ENCODE results near the gene MSL3. TPM values are rescaled to one million over a fixed set of nuclear protein-coding genes. Genes with fewer than 3 reads are reported as not detected.

MSL3 gene
- polyA plus RNA-seq, 3 donors = 65.5 to 105 (median 86.0) TPM

- DNase-seq = no peak
- intact Hi-C loops (cut with micrococcal nuclease) = no loop called here
- peaks cover 28% of the 10 kb centered on the region for H3K4me1 Mint-ChIP-seq
- H3K9me3 Mint-ChIP-seq = no peaks in the 10 kb centered on the region
- H3K79me2 ChIP-seq (ENCODE audit: insufficient read depth, low read length) = peaks cover 22% of the 10 kb centered on the region
- TF ChIP-seq CTCF (IDR thresholded peaks at IDR 0.05) = no peak
- no peak overlapping the region for H3K4me2 ChIP-seq (replicated peaks; ENCODE audit: extremely low read depth, low read length, poor library complexity, severe bottlenecking)
- no peaks in the 10 kb centered on the region for H3K27me3 ChIP-seq (ENCODE audit: control insufficient read depth in 2 of 2, insufficient read depth in 2 of 2, low read length in 2 of 2)
- no CpG with 5 or more reads among the region's 9 CpGs for WGBS (ENCODE audit: insufficient coverage)
- H3K36me3 Mint-ChIP-seq = peaks cover 62 to 81% of the 10 kb centered on the region in 2 donors
- no peak overlapping the region for H3K9ac ChIP-seq (ENCODE audit: insufficient read depth, low read length, poor library complexity, severe bottlenecking)
- H3K27ac ChIP-seq (ENCODE audit: low read depth in 1 of 2, low read length in 2 of 2) = no peak overlapping the region
- H3K4me3 ChIP-seq (replicated peaks in 1 of 3; ENCODE audit: low read depth in 2 of 3, low read length in 3 of 3) = no peak overlapping the region
- no peaks in the 10 kb centered on the region for H3K27me3 Mint-ChIP-seq (ENCODE audit: low read depth in 3 of 3)
- no peak overlapping the region for H2AFZ ChIP-seq (ENCODE audit: insufficient read depth, low read depth, low read length, poor library complexity, severe bottlenecking)
- H3K4me1 ChIP-seq (ENCODE audit: control insufficient read depth in 1 of 2, insufficient read depth in 2 of 2, low read length in 2 of 2) = peaks cover 9 to 10% of the 10 kb centered on the region in 2 donors
- H3K9me3 ChIP-seq (replicated peaks in 1 of 2; ENCODE audit: control insufficient read depth in 1 of 2, insufficient read depth in 1 of 2, low read length in 2 of 2) = no peaks in the 10 kb centered on the region
- H3K36me3 ChIP-seq (replicated peaks in 1 of 2; ENCODE audit: control insufficient read depth in 1 of 2, insufficient read depth in 2 of 2, low read length in 2 of 2) = peaks cover 75 to 92% of the 10 kb centered on the region in 2 donors
- peaks cover 15% of the 10 kb centered on the region for H4K20me1 ChIP-seq (ENCODE audit: insufficient read depth, low read length)
- H3K27ac Mint-ChIP-seq = peak overlapping the region in 4 of 7 donors; percentile 6 to 56 (median 31)
- H3K4me3 Mint-ChIP-seq = no peak overlapping the region
Measured at GRCh38 chrX:11766487-11766886, 8.4 kb downstream of the MSL3 start.

- no peak overlapping the region for H3K4me3 ChIP-seq (replicated peaks in 1 of 3; ENCODE audit: low read depth in 2 of 3, low read length in 3 of 3)
- H3K27me3 Mint-ChIP-seq (ENCODE audit: low read depth in 3 of 3) = no peaks in the 10 kb centered on the region
- H3K27ac ChIP-seq (ENCODE audit: low read depth in 1 of 2, low read length in 2 of 2) = no peak overlapping the region
- H4K20me1 ChIP-seq (ENCODE audit: insufficient read depth, low read length) = peaks cover 15% of the 10 kb centered on the region
- no peaks in the 10 kb centered on the region for H3K9me3 Mint-ChIP-seq
- H3K36me3 Mint-ChIP-seq = peaks cover 62 to 77% of the 10 kb centered on the region in 2 donors
- H2AFZ ChIP-seq (ENCODE audit: insufficient read depth, low read depth, low read length, poor library complexity, severe bottlenecking) = no peak overlapping the region
- H3K79me2 ChIP-seq (ENCODE audit: insufficient read depth, low read length) = peaks cover 11% of the 10 kb centered on the region
- WGBS (ENCODE audit: insufficient coverage) = no CpG with 5 or more reads among the region's 3 CpGs
- no peak overlapping the region for H3K4me2 ChIP-seq (replicated peaks; ENCODE audit: extremely low read depth, low read length, poor library complexity, severe bottlenecking)
- H3K4me1 ChIP-seq (ENCODE audit: control insufficient read depth in 1 of 2, insufficient read depth in 2 of 2, low read length in 2 of 2) = peaks cover 0 to 6% of the 10 kb centered on the region in 2 donors
- H3K27me3 ChIP-seq (ENCODE audit: control insufficient read depth in 2 of 2, insufficient read depth in 2 of 2, low read length in 2 of 2) = no peaks in the 10 kb centered on the region
- DNase-seq = peak in 1 of 3 donors; percentile 28
- peaks cover 24% of the 10 kb centered on the region for H3K4me1 Mint-ChIP-seq
- no peaks in the 10 kb centered on the region for H3K9me3 ChIP-seq (replicated peaks in 1 of 2; ENCODE audit: control insufficient read depth in 1 of 2, insufficient read depth in 1 of 2, low read length in 2 of 2)
- H3K4me3 Mint-ChIP-seq = no peak overlapping the region
- H3K27ac Mint-ChIP-seq = peak overlapping the region in 2 of 7 donors; percentile 10 to 69
- H3K36me3 ChIP-seq (replicated peaks in 1 of 2; ENCODE audit: control insufficient read depth in 1 of 2, insufficient read depth in 2 of 2, low read length in 2 of 2) = peaks cover 73 to 92% of the 10 kb centered on the region in 2 donors
- intact Hi-C loops (cut with micrococcal nuclease) = no loop called here
- H3K9ac ChIP-seq (ENCODE audit: insufficient read depth, low read length, poor library complexity, severe bottlenecking) = no peak overlapping the region
- no peak for TF ChIP-seq CTCF (IDR thresholded peaks at IDR 0.05)
Measured at GRCh38 chrX:11768039-11768438, 10.0 kb downstream of the MSL3 start.
